Smooth muscle cell (in vitro differentiated cells): ENCODE results near the gene FARSA. TPM values are rescaled to one million over a fixed set of nuclear protein-coding genes. Genes with fewer than 3 reads are reported as not detected.
"Not testable (repeated sequence)": the region's sequence is repeated elsewhere in the genome, so short reads cannot be mapped to it uniquely, and the experiment has no call there.

Experiments used
- DNase-seq: peaks from one replicate; lab custom pipeline; 2025; ENCODE audit not compliant: unreplicated experiment; lab: John Stamatoyannopoulos, UW
- H2AFZ ChIP-seq: fragments of 200-600 bp; sonication (generic); 2 replicates; pipeline ENCODE4 v1.6.0; 2016; ENCODE audit warnings: antibody characterized with exemption, low read depth, mild to moderate bottlenecking
- H3F3A ChIP-seq: fragments of 200-600 bp; sonication (generic); 2 replicates; pipeline ENCODE4 v1.6.0; 2017; ENCODE audit warnings: antibody characterized with exemption, low read depth
- H3K27ac ChIP-seq: fragments of 200-600 bp; sonication (generic); 2 replicates; pipeline ENCODE4 v1.5.1; 2016; ENCODE audit warnings: low read depth, mild to moderate bottlenecking
- H3K27me3 ChIP-seq: fragments of 200-600 bp; sonication (generic); 2 replicates; pipeline ENCODE4 v1.6.1; 2016; ENCODE audit warnings: low read depth, mild to moderate bottlenecking
- H3K36me3 ChIP-seq: fragments of 200-600 bp; sonication (generic); 2 replicates; pipeline ENCODE4 v1.5.1; 2016; ENCODE audit warnings: low read depth
- H3K4me1 ChIP-seq: fragments of 200-600 bp; sonication (generic); 2 replicates; pipeline ENCODE4 v1.5.1; 2016; ENCODE audit warnings: low read depth
- H3K4me2 ChIP-seq: fragments of 200-600 bp; sonication (generic); 2 replicates; pipeline ENCODE4 v1.6.0; 2016; ENCODE audit warnings: mild to moderate bottlenecking
- H3K4me3 ChIP-seq: fragments of 200-600 bp; sonication (generic); 2 replicates; pipeline ENCODE4 v1.5.1; 2016; ENCODE audit warnings: mild to moderate bottlenecking
- H3K79me2 ChIP-seq: fragments of 200-600 bp; sonication (generic); 2 replicates; pipeline ENCODE4 v1.6.0; 2016; ENCODE audit warnings: low read depth, mild to moderate bottlenecking
- H3K9ac ChIP-seq: fragments of 200-600 bp; sonication (generic); 2 replicates; pipeline ENCODE4 v1.6.0; 2016; ENCODE audit warnings: low read depth
- H3K9me3 ChIP-seq: fragments of 200-600 bp; sonication (generic); replicated peaks from 2 replicates; pipeline ENCODE4 v1.5.1; 2016; ENCODE audit warnings: low read depth
- H4K20me1 ChIP-seq: fragments of 200-600 bp; sonication (generic); 2 replicates; pipeline ENCODE4 v1.6.0; 2016; ENCODE audit warnings: low read depth
- CTCF ChIP-seq: fragments of 200-600 bp; sonication (generic); IDR thresholded peaks from 2 replicates; pipeline ENCODE4 v1.5.1; 2017; ENCODE audit warnings: borderline replicate concordance, mild to moderate bottlenecking, antibody characterized with exemption; ENCODE audit not compliant: insufficient read depth, poor library complexity, severe bottlenecking
- WGBS: methylation state at CpG from one replicate; pipeline ENCODE4 v1.1.7; 2016; ENCODE audit warnings: low lambda C conversion rate; 5-methylcytosine and 5-hydroxymethylcytosine counted together
- polyA plus RNA-seq: library from polyadenylated mRNA; unstranded; fragments of >200 nt; fragmentation: Nextera tagmentation; extraction: Ambion mirVana; gene quantifications from 2 replicates; pipeline ENCODE4 v1.2.1, GENCODE V29; 2016
- total RNA-seq: library from RNA; depleted of rRNA; stranded (reverse); fragments of >200 nt; gene quantifications from 2 replicates; pipeline ENCODE4 v1.2.3, GENCODE V29; 2014

The FARSA gene
- total and polyA plus RNA-seq, 2 experiments from 2014 or later: 46.1 to 86.9 TPM

GRCh38 chr19:12956446-12957388 lies 23.2 kb upstream of the FARSA start, which contains the start of gene GADD45GIP1:
Gene GADD45GIP1, minus strand, starts transcription at chr19:12957223. Its CDS starts 11 bp downstream, at chr19:12957212.
- peaks cover 16% of the 10 kb centered on the region for H3F3A ChIP-seq
- DNase-seq: no peak
- H3K4me3 ChIP-seq: peak within 1 kb of the TSS; percentile 83
- H3K9me3 ChIP-seq: no peaks in the 10 kb centered on the region
- H3K79me2 ChIP-seq: peaks cover 41% of the 10 kb centered on the region
- 2% methylated on average over 82 of the region's 84 CpGs for WGBS
- H3K9ac ChIP-seq: peak within 1 kb of the TSS; percentile 93
- H3K27ac ChIP-seq: peak within 1 kb of the TSS; percentile 74
- peak within 1 kb of the TSS; percentile 86 for H3K4me2 ChIP-seq
- peak within 1 kb of the TSS; percentile 95 for H2AFZ ChIP-seq
- H3K27me3 ChIP-seq: no peaks in the 10 kb centered on the region
- TF ChIP-seq CTCF: no peak
- peaks cover 7% of the 10 kb centered on the region for H3K4me1 ChIP-seq
- peaks cover 10% of the 10 kb centered on the region for H4K20me1 ChIP-seq
- no peaks in the 10 kb centered on the region for H3K36me3 ChIP-seq

- Histone ChIP-seq H2AFZ (no peak overlapping the region), H3K9ac (peak overlapping the region; percentile 93), H3K9me3 (no peaks in the 10 kb centered on the region), H3K4me2 (peak overlapping the region; percentile 86), H3K4me3 (peak overlapping the region; percentile 83), H3K27ac (peak overlapping the region; percentile 74), H3K4me1 (peaks cover 7% of the 10 kb centered on the region), H3K27me3 (no peaks in the 10 kb centered on the region), H3F3A (peaks cover 20% of the 10 kb centered on the region), H3K79me2 (peaks cover 41% of the 10 kb centered on the region), H3K36me3 (no peaks in the 10 kb centered on the region), H4K20me1 (peaks cover 10% of the 10 kb centered on the region)
- TF ChIP-seq CTCF: no peak
- WGBS: 51% methylated on average over 12 of the region's 12 CpGs
- no peak for DNase-seq
Observed at GRCh38 chr19:12955996-12956395, 22.5 kb upstream of the FARSA start.

- H3K79me2 ChIP-seq: peaks cover 41% of the 10 kb centered on the region
- peak overlapping the region; percentile 83 for H3K4me3 ChIP-seq
- H3K36me3 ChIP-seq, DNase-seq, H3K9me3 ChIP-seq, H3K27me3 ChIP-seq, H2AFZ ChIP-seq, H3K4me1 ChIP-seq: not testable (repeated sequence)
- peak overlapping the region; percentile 93 for H3K9ac ChIP-seq
- peak overlapping the region; percentile 74 for H3K27ac ChIP-seq
- WGBS: 92% methylated on average over 9 of the region's 9 CpGs
- H3F3A ChIP-seq: peaks cover 24% of the 10 kb centered on the region
- H4K20me1 ChIP-seq: peaks cover 10% of the 10 kb centered on the region
- peak overlapping the region; percentile 86 for H3K4me2 ChIP-seq
Observed at GRCh38 chr19:12955575-12955974, 22.1 kb upstream of the FARSA start.

GRCh38 chr19:12954612-12954962 lies 21.1 kb upstream of the FARSA start:
- WGBS: 75% methylated on average over 1 of the region's 1 CpG
- Histone ChIP-seq H3F3A (peaks cover 24% of the 10 kb centered on the region), H3K9me3 (no peaks in the 10 kb centered on the region), H3K27me3 (no peaks in the 10 kb centered on the region), H3K79me2 (peaks cover 41% of the 10 kb centered on the region), H3K4me3 (no peak overlapping the region), H3K4me1 (peaks cover 7% of the 10 kb centered on the region), H3K9ac (no peak overlapping the region), H3K27ac (peak overlapping the region; percentile 28), H3K36me3 (no peaks in the 10 kb centered on the region), H4K20me1 (peaks cover 10% of the 10 kb centered on the region), H2AFZ (no peak overlapping the region), H3K4me2 (no peak overlapping the region)
- DNase-seq: no peak
- TF ChIP-seq CTCF: no peak
